CD4-positive, alpha-beta memory T cell (primary cell): ENCODE results near the gene BABAM1. TPM values are rescaled to one million over a fixed set of nuclear protein-coding genes. Genes with fewer than 3 reads are reported as not detected.
A peak's percentile ranks its signal among the peaks of the same experiment; 100 is the strongest.
"Not testable (repeated sequence)": the region's sequence is repeated elsewhere in the genome, so short reads cannot be mapped to it uniquely, and the experiment has no call there.

Experiments
- CTCF ChIA-PET: fragments of 350-600 bp; sonication (Branson Sonifier 250); formaldehyde crosslinking; loops from one replicate; lab custom pipeline; 2021; ENCODE audit warnings: inconsistent platforms; ENCODE audit not compliant: partially characterized antibody; lab: Charles Lee
- POLR2A ChIA-PET: fragments of 350-600 bp; sonication (Branson Sonifier 250); formaldehyde crosslinking; loops from one replicate; lab custom pipeline; 2021; ENCODE audit not compliant: partially characterized antibody; lab: Charles Lee
- DNase-seq, 5 donors: peaks; one replicate each; pipeline versions ENCODE4 v3.0.0 to v3.0.0-alpha.2; 2020 to 2022; ENCODE audit warnings: mixed read lengths in 1 of 5
- H3K27ac ChIP-seq: one replicate; pipeline ENCODE4 v1.7.0; 2013; ENCODE audit warnings: low read depth, low read length
- H3K27me3 ChIP-seq: 2 replicates; pipeline ENCODE4 v1.7.0; 2013; ENCODE audit warnings: mild to moderate bottlenecking, low read length, moderate library complexity; ENCODE audit not compliant: insufficient read depth
- H3K36me3 ChIP-seq: 2 replicates; pipeline ENCODE4 v1.7.0; 2013; ENCODE audit warnings: mild to moderate bottlenecking, low read length, moderate library complexity; ENCODE audit not compliant: insufficient read depth
- H3K4me1 ChIP-seq: 2 replicates; pipeline ENCODE4 v1.7.0; 2013; ENCODE audit warnings: mild to moderate bottlenecking, low read length, moderate library complexity; ENCODE audit not compliant: insufficient read depth
- H3K4me3 ChIP-seq, 2 donors: one replicate each; pipeline ENCODE4 v1.7.0; 2013; ENCODE audit warnings: low read length in 2 of 2, mild to moderate bottlenecking in 1 of 2
- H3K9me3 ChIP-seq, 2 donors: one replicate each; pipeline ENCODE4 v1.7.0; 2013; ENCODE audit warnings: low read length in 2 of 2, control low read depth in 1 of 2; ENCODE audit not compliant: control insufficient read depth in 1 of 2
- H3K27ac Mint-ChIP-seq, 7 donors: one replicate each; pipeline ENCODE4 v1.8.0; 2020 to 2021; ENCODE audit warnings: mixed read lengths in 7 of 7, mild to moderate bottlenecking in 6 of 7, inconsistent platforms in 3 of 7, moderate library complexity in 3 of 7
- H3K27me3 Mint-ChIP-seq, 2 donors: one replicate each; pipeline ENCODE4 v1.8.0; 2020 to 2021; ENCODE audit warnings: mixed read lengths in 2 of 2
- H3K36me3 Mint-ChIP-seq, 2 donors: one replicate each; pipeline ENCODE4 v1.8.0; 2020 to 2021; ENCODE audit warnings: mixed read lengths in 2 of 2, inconsistent platforms in 1 of 2, mild to moderate bottlenecking in 1 of 2
- H3K4me1 Mint-ChIP-seq, 4 donors: one replicate each; pipeline ENCODE4 v1.8.0; 2020 to 2021; ENCODE audit warnings: mixed read lengths in 4 of 4, mild to moderate bottlenecking in 1 of 4
- H3K4me3 Mint-ChIP-seq, 8 donors: one replicate each; pipeline ENCODE4 v1.8.0; 2020 to 2021; ENCODE audit warnings: mixed read lengths in 8 of 8, mild to moderate bottlenecking in 7 of 8, moderate library complexity in 6 of 8, inconsistent platforms in 3 of 8
- H3K9me3 Mint-ChIP-seq, 8 donors: one replicate each; pipeline ENCODE4 v1.8.0; 2020 to 2021; ENCODE audit warnings: mixed read lengths in 8 of 8, mild to moderate bottlenecking in 5 of 8, inconsistent platforms in 3 of 8, moderate library complexity in 1 of 8
- intact Hi-C: fragments of 100-400 bp; cut with micrococcal nuclease; formaldehyde crosslinking; loops from one replicate; pipeline ENCODE4 v1.15.1; 2023
- polyA plus RNA-seq, 2 donors: library from polyadenylated mRNA; unstranded; fragments of 300-500 nt; fragmentation: Illumina TruSeq; gene quantifications; one replicate each; pipeline ENCODE4 v1.2.3, GENCODE V29; 2021
- total RNA-seq, 2 experiments: library from RNA; stranded (reverse); gene quantifications; one replicate each; pipeline ENCODE4 v1.2.3, GENCODE V29; 2021

BABAM1 gene
- total and polyA plus RNA-seq, 4 experiments from 2014 or later, result 92.0 to 171 (median 107) TPM

DNA sequence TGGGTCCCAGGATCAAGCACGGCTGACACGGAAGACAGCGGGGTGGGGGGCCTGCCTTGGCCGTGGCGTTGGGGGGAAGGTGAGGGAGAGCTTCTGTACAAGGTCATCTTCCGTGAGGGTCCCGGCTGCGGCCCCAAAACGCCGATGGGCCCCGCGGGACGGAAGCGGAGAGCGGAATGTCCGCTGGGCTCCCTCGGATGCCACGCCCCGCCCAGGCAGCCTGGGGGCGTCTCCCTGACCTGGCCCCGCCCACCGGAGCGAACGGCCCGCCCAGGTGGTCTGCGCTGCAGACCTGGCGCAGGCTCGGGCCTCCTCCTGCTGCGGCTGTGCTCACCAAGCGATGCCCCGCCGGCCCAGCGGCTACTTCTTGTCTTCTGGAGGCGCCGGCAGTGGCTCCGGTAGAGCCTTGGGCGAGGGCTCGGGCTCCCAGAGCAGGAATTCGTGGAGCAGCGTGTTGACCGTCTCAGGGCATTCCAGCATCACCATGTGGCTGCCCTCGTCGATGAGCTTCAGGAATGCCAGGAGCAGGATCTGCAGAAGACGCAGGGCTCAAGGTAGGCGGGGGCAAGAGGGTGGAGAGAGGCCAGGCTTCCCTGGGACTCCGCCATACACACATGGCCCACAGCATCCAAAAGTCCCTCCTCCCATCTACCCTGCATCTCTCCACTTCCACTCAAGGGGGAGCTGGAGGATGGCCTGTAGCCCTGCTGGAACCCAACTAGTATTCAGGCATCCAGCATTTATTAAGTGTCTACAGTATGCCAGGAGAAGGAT lies 25.2 kb downstream of the BABAM1 start:
- H3K9me3 ChIP-seq, result no peaks in the 10 kb centered on the region
- POLR2A ChIA-PET, result interaction anchor here (0.6 to 2.9 kb wide), 13 partner anchors 10 to 127 kb away, joined by 3 to 9 read pairs (median 5); partner anchors contain the start of genes ANO8, BABAM1, DDA1 and MRPL34
- H3K36me3 Mint-ChIP-seq, result peaks cover 0 to 2% of the 10 kb centered on the region in 2 donors
- CTCF ChIA-PET, result interaction anchor here (0.6 to 4.3 kb wide), 15 partner anchors 9 to 223 kb away, joined by 3 to 56 read pairs (median 6); partner anchors contain the start of genes ABHD8, DDA1, MRPL34 and MYO9B
- H3K27ac Mint-ChIP-seq, result peak overlapping the region; percentile 47 to 89 (median 81)
- intact Hi-C loops, result loop anchor here (1.0 to 2.0 kb wide), 7 partner anchors 13 to 176 kb away; partner anchors contain the start of genes ANO8, BABAM1 and MRPL34
- H3K4me1 Mint-ChIP-seq, result peaks cover 3 to 5% (median 4%) of the 10 kb centered on the region in 4 donors
- H3K9me3 Mint-ChIP-seq, result no peaks in the 10 kb centered on the region
- H3K36me3 ChIP-seq, result no peaks in the 10 kb centered on the region
- H3K27me3 ChIP-seq, result no peaks in the 10 kb centered on the region
- peak overlapping the region; percentile 61 to 75 for H3K4me3 ChIP-seq
- peak overlapping the region; percentile 20 for H3K27ac ChIP-seq
- H3K27me3 Mint-ChIP-seq, result peaks cover 0 to 4% of the 10 kb centered on the region in 2 donors
- H3K4me1 ChIP-seq, result peaks cover 6% of the 10 kb centered on the region
- H3K4me3 Mint-ChIP-seq, result peak overlapping the region; percentile 88 to 92 (median 90)
- peak; percentile 77 to 85 (median 80) for DNase-seq

- ChIA-PET POLR2A (interaction anchor here (1.0 to 2.1 kb wide), 3 partner anchors 16 to 58 kb away, joined by 5 to 7 read pairs (median 5); partner anchors contain the start of genes ANO8 and DDA1), CTCF (interaction anchor here (0.7 to 4.3 kb wide), 11 partner anchors 9 to 224 kb away, joined by 3 to 56 read pairs (median 6); partner anchors contain the start of genes ABHD8, DDA1 and MRPL34)
- DNase-seq, result no peak
- intact Hi-C loops, result loop anchor here (2.0 kb wide), 2 partner anchors 41 to 175 kb away; partner anchors contain the start of gene ANO8
- Histone ChIP-seq H3K36me3 (no peaks in the 10 kb centered on the region), H3K9me3 (peaks cover 0 to 4% of the 10 kb centered on the region in 2 donors), H3K27me3 (no peaks in the 10 kb centered on the region), H3K4me1 (peaks cover 6% of the 10 kb centered on the region), H3K27ac (no peak overlapping the region), H3K4me3 (no peak overlapping the region)
- Mint-ChIP-seq H3K27me3 (peaks cover 0 to 2% of the 10 kb centered on the region in 2 donors), H3K36me3 (peaks cover 0 to 2% of the 10 kb centered on the region in 2 donors), H3K27ac (no peak overlapping the region), H3K4me3 (no peak overlapping the region), H3K4me1 (peaks cover 3 to 5% (median 4%) of the 10 kb centered on the region in 4 donors), H3K9me3 (peaks cover 0 to 2% (median 0%) of the 10 kb centered on the region in 8 donors)
Observed at GRCh38 chr19:17293605-17294004, 26.4 kb downstream of the BABAM1 start.

DNA sequence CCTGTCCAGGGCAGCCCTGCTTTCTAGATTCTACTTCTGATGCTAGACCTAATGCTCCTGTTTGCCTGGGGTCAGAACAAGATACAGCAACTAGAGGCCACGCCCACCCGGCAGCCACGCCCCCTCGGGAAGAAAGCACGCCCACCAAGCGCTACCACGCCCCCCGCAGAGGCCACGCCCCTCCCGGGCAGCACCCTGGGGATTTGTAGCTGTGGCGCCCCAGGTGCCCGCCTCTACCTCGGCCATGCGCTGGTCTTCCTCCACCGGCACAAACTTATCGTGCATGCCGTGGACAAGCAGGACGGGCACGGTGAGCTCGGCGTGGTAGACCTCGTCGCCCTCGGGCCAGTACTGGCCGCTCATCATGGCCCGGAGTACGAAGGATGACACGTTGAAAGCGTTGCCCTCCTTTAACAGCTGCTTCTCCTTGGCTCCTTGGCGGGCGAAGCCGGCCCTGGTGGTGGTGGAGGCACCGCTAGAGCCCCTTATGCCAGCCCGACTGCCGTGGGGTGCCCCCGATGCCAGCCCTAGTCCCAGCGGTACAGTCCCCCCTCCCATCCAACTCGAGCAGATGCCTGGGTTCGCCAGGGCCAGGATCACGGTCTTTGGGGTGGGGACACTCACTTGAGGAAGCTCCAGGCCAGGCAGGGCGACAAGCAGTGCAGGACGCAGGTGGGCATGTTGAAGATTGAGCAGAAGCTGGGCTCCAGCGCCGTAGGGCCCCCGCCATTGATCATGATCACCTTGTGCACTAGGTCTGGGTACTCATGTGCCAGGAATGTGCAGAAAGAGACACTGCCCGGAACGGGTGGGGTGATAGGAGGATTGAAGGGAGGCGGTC lies 27.0 kb downstream of the BABAM1 start:
- H3K36me3 Mint-ChIP-seq, result peaks cover 0 to 2% of the 10 kb centered on the region in 2 donors
- Histone ChIP-seq H3K4me1 (peaks cover 6% of the 10 kb centered on the region), H3K27me3 (no peaks in the 10 kb centered on the region), H3K36me3 (no peaks in the 10 kb centered on the region), H3K4me3 (no peak overlapping the region), H3K9me3 (peaks cover 0 to 4% of the 10 kb centered on the region in 2 donors), H3K27ac (no peak overlapping the region)
- intact Hi-C loops, result no loop called here
- H3K9me3 Mint-ChIP-seq, result peaks cover 0 to 2% (median 0%) of the 10 kb centered on the region in 8 donors
- ChIA-PET POLR2A (interaction anchor here (2.1 kb wide), 1 partner anchor 41 kb away, joined by 7 read pairs; the partner anchor contains the start of gene ANO8), CTCF (interaction anchor here (0.9 to 1.9 kb wide), 4 partner anchors 11 to 92 kb away, joined by 3 to 7 read pairs (median 4); partner anchors contain the start of gene MRPL34)
- H3K4me1 Mint-ChIP-seq, result peaks cover 3 to 5% (median 4%) of the 10 kb centered on the region in 4 donors
- H3K27me3 Mint-ChIP-seq, result peaks cover 0 to 2% of the 10 kb centered on the region in 2 donors
- H3K4me3 Mint-ChIP-seq, result peak overlapping the region in 1 of 8 donors; percentile 20
- peak in 4 of 5 donors; percentile 27 to 60 (median 34) for DNase-seq
- H3K27ac Mint-ChIP-seq, result no peak overlapping the region

GRCh38 chr19:17295551-17295950 lies 28.3 kb downstream of the BABAM1 start:
- POLR2A ChIA-PET, H3K27me3 Mint-ChIP-seq, H3K4me3 Mint-ChIP-seq, H3K9me3 ChIP-seq, DNase-seq, intact Hi-C loops, H3K4me3 ChIP-seq, H3K4me1 ChIP-seq, H3K36me3 ChIP-seq, H3K9me3 Mint-ChIP-seq, H3K27ac ChIP-seq, H3K27me3 ChIP-seq, H3K27ac Mint-ChIP-seq, H3K36me3 Mint-ChIP-seq, H3K4me1 Mint-ChIP-seq: not testable (repeated sequence)
- CTCF ChIA-PET, result interaction anchor here (1.2 to 1.9 kb wide), 5 partner anchors 10 to 91 kb away, joined by 3 to 7 read pairs (median 3); partner anchors contain the start of genes BABAM1 and MRPL34

DNA sequence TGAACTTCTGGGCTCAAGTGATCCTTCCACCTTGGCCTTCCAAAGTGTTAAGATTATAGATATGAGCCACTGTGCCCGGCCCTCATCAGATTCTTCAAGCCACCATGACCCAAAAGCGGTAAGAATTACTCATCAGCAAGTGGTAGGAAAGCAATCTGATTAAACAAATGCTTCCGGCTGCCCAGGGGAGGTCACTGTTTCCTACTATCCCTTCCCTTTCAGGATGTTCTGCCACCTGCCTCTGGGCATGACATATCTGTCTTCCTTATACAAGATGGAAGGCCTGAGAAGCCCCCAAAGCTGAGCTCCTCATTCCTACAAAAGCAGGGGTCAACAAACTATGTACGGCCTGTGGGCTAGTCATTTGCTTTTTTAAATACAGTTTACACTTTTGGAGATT lies 29.0 kb downstream of the BABAM1 start:
- Histone ChIP-seq H3K36me3 (no peaks in the 10 kb centered on the region), H3K9me3 (peaks cover 0 to 4% of the 10 kb centered on the region in 2 donors), H3K27me3 (no peaks in the 10 kb centered on the region), H3K4me3 (no peak overlapping the region), H3K27ac (no peak overlapping the region), H3K4me1 (peaks cover 6% of the 10 kb centered on the region)
- Mint-ChIP-seq H3K4me1 (peaks cover 3 to 5% (median 4%) of the 10 kb centered on the region in 4 donors), H3K4me3 (no peak overlapping the region), H3K36me3 (peaks cover 0 to 2% of the 10 kb centered on the region in 2 donors), H3K27ac (no peak overlapping the region), H3K27me3 (no peaks in the 10 kb centered on the region), H3K9me3 (peaks cover 0 to 2% (median 0%) of the 10 kb centered on the region in 8 donors)
- CTCF ChIA-PET, result interaction anchor here (1.3 to 2.5 kb wide), 5 partner anchors 30 to 93 kb away, joined by 3 to 13 read pairs (median 7); partner anchors contain the start of gene BABAM1
- no peak for DNase-seq
- POLR2A ChIA-PET, result no interaction called here
- intact Hi-C loops, result no loop called here

DNA sequence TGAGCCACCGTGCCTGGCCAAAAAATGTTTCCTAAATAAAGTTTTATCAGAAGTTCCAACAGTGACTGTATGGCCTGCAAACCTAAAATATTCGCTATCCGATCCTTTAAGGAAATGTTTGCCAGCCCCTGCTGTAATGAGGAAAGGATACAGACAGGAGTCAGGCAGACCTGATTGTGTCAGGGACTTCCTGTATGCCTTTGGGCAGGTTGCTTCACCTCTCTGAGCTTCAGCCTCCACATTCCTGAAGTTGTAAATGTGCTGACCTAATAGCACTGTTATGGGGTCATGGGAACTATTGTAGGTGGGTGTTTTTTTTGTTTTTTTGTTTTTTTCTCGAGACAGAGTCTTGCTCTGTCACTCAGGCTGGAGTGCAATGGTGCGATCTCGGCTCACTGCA lies 29.7 kb downstream of the BABAM1 start:
- intact Hi-C loops, result no loop called here
- H3K27me3 ChIP-seq, result no peaks in the 10 kb centered on the region
- Mint-ChIP-seq H3K4me1 (peaks cover 3 to 8% (median 5%) of the 10 kb centered on the region in 4 donors), H3K36me3 (peaks cover 0 to 2% of the 10 kb centered on the region in 2 donors), H3K27ac (no peak overlapping the region), H3K27me3 (no peaks in the 10 kb centered on the region), H3K4me3 (no peak overlapping the region), H3K9me3 (peaks cover 0 to 2% (median 0%) of the 10 kb centered on the region in 8 donors)
- ChIA-PET CTCF (interaction anchor here (1.2 to 2.5 kb wide), 5 partner anchors 8 to 92 kb away, joined by 3 to 13 read pairs (median 5); partner anchors contain the start of genes DDA1 and MRPL34), POLR2A (no interaction called here)
- peaks cover 4% of the 10 kb centered on the region for H3K4me1 ChIP-seq
- no peak overlapping the region for H3K4me3 ChIP-seq
- H3K9me3 ChIP-seq, result peaks cover 0 to 4% of the 10 kb centered on the region in 2 donors
- H3K36me3 ChIP-seq, result no peaks in the 10 kb centered on the region
- H3K27ac ChIP-seq, result no peak overlapping the region
- DNase-seq, result no peak
